NOMO-1 (cell line): Measurements from ENCODE around the gene MYNN.

Experiments
- DNase-seq, 2 experiments: peaks; one replicate each; lab custom pipeline; 2025; ENCODE audit not compliant: unreplicated experiment in 2 of 2; lab: John Stamatoyannopoulos, UW

Gene MYNN

GRCh38 chr3:169774186-169774585, 990 bp downstream of the MYNN start:
- DNase-seq: no peak

GRCh38 chr3:169777822-169778221, 4.6 kb downstream of the MYNN start:
- no peak for DNase-seq

- no peak for DNase-seq
Measured at GRCh38 chr3:169780742-169781141, 7.5 kb downstream of the MYNN start.

- DNase-seq: no peak
Measured at GRCh38 chr3:169781209-169781855, 8.1 kb downstream of the MYNN start.

GRCh38 chr3:169787120-169787519, 13.9 kb downstream of the MYNN start:
- no peak for DNase-seq

GRCh38 chr3:169787791-169788190, 14.6 kb downstream of the MYNN start:
- DNase-seq: no peak

- no peak for DNase-seq
Measured at GRCh38 chr3:169790219-169790618, 17.0 kb downstream of the MYNN start.

- no peak for DNase-seq
Measured at GRCh38 chr3:169790687-169791429, 17.7 kb downstream of the MYNN start.

GRCh38 chr3:169792359-169792758, 19.2 kb downstream of the MYNN start:
- no peak for DNase-seq

GRCh38 chr3:169804681-169805080, 31.5 kb downstream of the MYNN start:
- no peak for DNase-seq

- DNase-seq: no peak
Measured at GRCh38 chr3:169809230-169809795, 36.1 kb downstream of the MYNN start.

- no peak for DNase-seq
Measured at GRCh38 chr3:169811631-169812331, 38.6 kb downstream of the MYNN start.

GRCh38 chr3:169812332-169813235, 39.4 kb downstream of the MYNN start, which contains the start of the genes LRRC34 and LRRIQ4:
TSS of gene LRRC34 (minus strand) at chr3:169812904. CDS start at chr3:169812548, 356 bp downstream.
TSS of gene LRRIQ4 (plus strand) at chr3:169812870. CDS start at chr3:169821922, 9,052 bp downstream.
- peak; percentile 28 to 38 for DNase-seq

- no peak for DNase-seq
Measured at GRCh38 chr3:169813278-169813677, 40.1 kb downstream of the MYNN start.

GRCh38 chr3:169813757-169814517, 40.7 kb downstream of the MYNN start:
- DNase-seq: peak; percentile 71 to 80

GRCh38 chr3:169815590-169816150, 42.5 kb downstream of the MYNN start:
- no peak for DNase-seq

- DNase-seq: no peak
Measured at GRCh38 chr3:169818316-169818715, 45.1 kb downstream of the MYNN start.

GRCh38 chr3:169822091-169822490, 48.9 kb downstream of the MYNN start:
- DNase-seq: no peak

- no peak for DNase-seq
Measured at GRCh38 chr3:169822540-169822939, 49.3 kb downstream of the MYNN start.
